Karpas-422 (cell line): Measurements from ENCODE around the gene ABCG1. TPM values are rescaled to one million over a fixed set of nuclear protein-coding genes. Genes with fewer than 3 reads are reported as not detected.
A peak's percentile ranks its signal among the peaks of the same experiment; 100 is the strongest.

Experiments used
- DNase-seq: peaks from one replicate; pipeline ENCODE4 v3.0.0-alpha.2; 2015
- H2AFZ ChIP-seq: fragments of 200-600 bp; sonication (generic); 2 replicates; pipeline ENCODE4 v1.6.1; 2014; ENCODE audit warnings: antibody characterized with exemption, low read length, mixed read lengths
- H3K27ac ChIP-seq: fragments of 200-600 bp; sonication (generic); 2 replicates; pipeline ENCODE4 v1.5.1; 2014; ENCODE audit warnings: mild to moderate bottlenecking, low read length, moderate library complexity
- H3K27me3 ChIP-seq: fragments of 200-600 bp; sonication (generic); 2 replicates; pipeline ENCODE4 v1.6.1; 2014; ENCODE audit warnings: low read length, mixed read lengths
- H3K36me3 ChIP-seq: fragments of 200-600 bp; sonication (generic); 2 replicates; pipeline ENCODE4 v1.6.1; 2014; ENCODE audit warnings: low read length, mixed read lengths; ENCODE audit not compliant: insufficient read depth
- H3K4me1 ChIP-seq: fragments of 200-600 bp; sonication (generic); 2 replicates; pipeline ENCODE4 v1.6.1; 2014; ENCODE audit warnings: mild to moderate bottlenecking, low read length, mixed read lengths
- H3K4me2 ChIP-seq: fragments of 200-600 bp; sonication (generic); 2 replicates; pipeline ENCODE4 v1.6.1; 2014; ENCODE audit warnings: low read length, low read depth, mild to moderate bottlenecking; ENCODE audit not compliant: poor library complexity, severe bottlenecking
- H3K4me3 ChIP-seq: fragments of 200-600 bp; sonication (generic); 2 replicates; pipeline ENCODE4 v1.5.1; 2014; ENCODE audit warnings: mild to moderate bottlenecking, antibody characterized with exemption, low read length, mixed read lengths
- H3K79me2 ChIP-seq: fragments of 200-600 bp; sonication (generic); 2 replicates; pipeline ENCODE4 v1.6.1; 2014; ENCODE audit warnings: mild to moderate bottlenecking, low read length, mixed read lengths
- H3K9ac ChIP-seq: fragments of 200-600 bp; sonication (generic); 2 replicates; pipeline ENCODE4 v1.6.0; 2014; ENCODE audit warnings: low read length
- H3K9me2 ChIP-seq: fragments of 200-600 bp; sonication (generic), shearing (Covaris generic); replicated peaks from 2 replicates; pipeline ENCODE4 v1.6.0; 2014; ENCODE audit warnings: mild to moderate bottlenecking, low read length, moderate library complexity; ENCODE audit not compliant: insufficient read depth
- H3K9me3 ChIP-seq: fragments of 300-700, 200-600 bp; sonication (generic); 2 replicates; pipeline ENCODE4 v1.6.1; 2014; ENCODE audit warnings: low read length, mixed read lengths
- H4K20me1 ChIP-seq: fragments of 200-600 bp; sonication (generic); 2 replicates; pipeline ENCODE4 v1.6.1; 2014; ENCODE audit warnings: mild to moderate bottlenecking, antibody characterized with exemption, low read length, low read depth; ENCODE audit not compliant: insufficient read depth
- total RNA-seq: library from RNA; depleted of rRNA; stranded (reverse); fragments of >200 nt; shearing (Covaris generic); gene quantifications from 2 replicates; pipeline ENCODE4 v1.2.3, GENCODE V29; 2014; ENCODE audit warnings: low replicate concordance

The ABCG1 gene
- total RNA-seq, 1 experiment from 2014 or later, result not detected

DNA sequence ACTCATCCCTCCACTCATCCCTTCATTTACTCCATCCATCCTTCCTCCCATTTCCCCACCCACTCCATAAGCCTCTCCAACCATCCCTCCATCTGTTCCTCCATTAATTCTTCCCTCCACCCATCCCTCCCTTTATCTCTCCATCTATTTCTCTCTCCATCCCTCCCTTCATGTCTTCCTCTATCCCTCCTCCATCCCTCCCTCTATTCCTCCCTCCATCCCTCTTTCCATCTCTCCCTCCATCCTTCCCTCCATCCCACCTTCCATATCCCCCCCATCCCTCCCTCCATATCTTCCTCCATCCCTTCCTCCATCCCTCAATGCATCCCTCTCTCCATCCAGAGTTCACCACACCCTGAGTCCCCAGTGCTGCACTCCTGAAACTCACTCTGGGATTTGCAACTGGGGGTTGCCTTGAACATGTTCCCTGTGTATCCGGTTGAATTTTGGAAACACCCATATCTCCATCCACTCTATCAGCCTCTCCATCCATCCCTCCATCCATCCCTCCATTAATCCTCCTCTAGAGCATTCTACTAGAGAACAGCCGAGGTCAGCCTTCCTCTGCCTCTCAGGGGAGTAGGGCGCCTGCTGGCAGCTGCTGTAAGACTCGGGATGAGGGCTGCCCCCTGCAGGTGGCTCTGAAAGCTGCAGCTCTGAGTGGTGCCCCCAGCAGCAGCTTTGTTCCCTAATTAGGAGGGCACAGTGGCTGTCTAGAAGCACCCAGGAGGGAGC is 39.4 kb downstream of the ABCG1 start:
- Histone ChIP-seq H3K4me1 (no peaks in the 10 kb centered on the region), H3K79me2 (no peaks in the 10 kb centered on the region), H3K27ac (no peak overlapping the region), H3K4me3 (no peak overlapping the region), H2AFZ (no peak overlapping the region), H3K9me2 (no peaks in the 10 kb centered on the region), H3K27me3 (no peaks in the 10 kb centered on the region), H3K9ac (no peak overlapping the region), H3K36me3 (no peaks in the 10 kb centered on the region), H3K9me3 (no peaks in the 10 kb centered on the region), H3K4me2 (no peak overlapping the region), H4K20me1 (no peaks in the 10 kb centered on the region)
- peak; percentile 90 for DNase-seq

GRCh38 chr21:42258885-42259407 is 40.0 kb downstream of the ABCG1 start:
- H3K4me3 ChIP-seq, result no peak overlapping the region
- H3K9me2 ChIP-seq, result no peaks in the 10 kb centered on the region
- no peaks in the 10 kb centered on the region for H3K79me2 ChIP-seq
- H3K27ac ChIP-seq, result no peak overlapping the region
- no peaks in the 10 kb centered on the region for H3K27me3 ChIP-seq
- no peaks in the 10 kb centered on the region for H3K4me1 ChIP-seq
- H2AFZ ChIP-seq, result no peak overlapping the region
- H4K20me1 ChIP-seq, result no peaks in the 10 kb centered on the region
- no peaks in the 10 kb centered on the region for H3K9me3 ChIP-seq
- no peak for DNase-seq
- no peaks in the 10 kb centered on the region for H3K36me3 ChIP-seq
- H3K9ac ChIP-seq, result no peak overlapping the region
- no peak overlapping the region for H3K4me2 ChIP-seq

DNA sequence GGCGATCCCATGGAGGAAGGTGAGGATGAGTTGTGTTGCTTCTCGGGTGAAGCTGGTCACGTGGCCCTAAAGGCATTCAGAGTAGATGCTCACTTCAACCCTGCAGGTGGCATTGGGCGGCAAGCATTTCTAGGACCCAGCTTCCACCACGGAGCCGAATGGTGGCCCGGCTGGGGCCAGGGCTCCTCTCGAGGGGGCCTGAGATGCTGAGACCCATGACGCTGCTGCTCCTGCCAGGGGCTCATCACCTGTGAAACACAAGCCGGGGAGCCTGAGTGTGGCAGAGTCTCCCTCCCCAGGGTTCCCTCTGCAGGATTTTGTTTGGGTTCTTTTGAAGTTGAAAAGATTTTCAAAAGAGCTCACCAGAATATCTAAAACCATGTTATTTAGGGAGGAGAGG is 41.2 kb downstream of the ABCG1 start:
- Histone ChIP-seq H4K20me1 (no peaks in the 10 kb centered on the region), H3K9ac (no peak overlapping the region), H3K27me3 (no peaks in the 10 kb centered on the region), H3K27ac (no peak overlapping the region), H3K79me2 (no peaks in the 10 kb centered on the region), H3K4me3 (no peak overlapping the region), H3K9me3 (no peaks in the 10 kb centered on the region), H2AFZ (no peak overlapping the region), H3K4me2 (no peak overlapping the region), H3K9me2 (no peaks in the 10 kb centered on the region), H3K4me1 (no peaks in the 10 kb centered on the region), H3K36me3 (no peaks in the 10 kb centered on the region)
- DNase-seq, result no peak

GRCh38 chr21:42261829-42262200 is 42.9 kb downstream of the ABCG1 start:
- H3K36me3 ChIP-seq, result no peaks in the 10 kb centered on the region
- no peak overlapping the region for H3K9ac ChIP-seq
- no peak overlapping the region for H3K4me3 ChIP-seq
- no peak overlapping the region for H3K27ac ChIP-seq
- H2AFZ ChIP-seq, result no peak overlapping the region
- H3K9me3 ChIP-seq, result no peaks in the 10 kb centered on the region
- DNase-seq, result no peak
- no peaks in the 10 kb centered on the region for H3K79me2 ChIP-seq
- no peaks in the 10 kb centered on the region for H4K20me1 ChIP-seq
- no peaks in the 10 kb centered on the region for H3K4me1 ChIP-seq
- no peaks in the 10 kb centered on the region for H3K27me3 ChIP-seq
- no peak overlapping the region for H3K4me2 ChIP-seq
- H3K9me2 ChIP-seq, result no peaks in the 10 kb centered on the region

DNA sequence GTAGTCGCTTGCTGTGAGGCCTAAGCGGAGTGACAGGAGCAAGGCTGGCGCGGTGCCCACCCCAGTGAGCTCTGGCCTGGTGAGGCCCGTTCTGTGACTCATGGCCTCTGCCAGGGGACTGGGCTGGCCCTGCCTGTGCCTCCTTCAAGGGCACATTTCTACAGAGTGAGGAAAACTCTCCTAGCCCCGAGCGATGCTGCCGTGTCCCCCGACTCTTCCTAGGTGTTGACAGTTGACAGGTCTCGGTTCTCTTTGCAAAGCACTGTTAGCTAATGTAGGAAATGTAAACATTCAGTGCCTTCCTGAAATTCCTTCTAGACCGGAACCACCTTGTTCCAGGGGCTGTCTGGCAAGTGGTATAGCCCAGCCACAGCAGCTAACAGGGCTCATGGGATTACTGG is 43.9 kb downstream of the ABCG1 start:
- no peak overlapping the region for H3K4me2 ChIP-seq
- no peaks in the 10 kb centered on the region for H3K79me2 ChIP-seq
- no peaks in the 10 kb centered on the region for H3K4me1 ChIP-seq
- H3K36me3 ChIP-seq, result no peaks in the 10 kb centered on the region
- H2AFZ ChIP-seq, result no peak overlapping the region
- H3K9ac ChIP-seq, result no peak overlapping the region
- H4K20me1 ChIP-seq, result no peaks in the 10 kb centered on the region
- no peaks in the 10 kb centered on the region for H3K9me2 ChIP-seq
- no peak overlapping the region for H3K4me3 ChIP-seq
- no peaks in the 10 kb centered on the region for H3K9me3 ChIP-seq
- H3K27ac ChIP-seq, result no peak overlapping the region
- DNase-seq, result no peak
- H3K27me3 ChIP-seq, result no peaks in the 10 kb centered on the region

- no peak overlapping the region for H2AFZ ChIP-seq
Observed at GRCh38 chr21:42263591-42264131, 44.7 kb downstream of the ABCG1 start.

DNA sequence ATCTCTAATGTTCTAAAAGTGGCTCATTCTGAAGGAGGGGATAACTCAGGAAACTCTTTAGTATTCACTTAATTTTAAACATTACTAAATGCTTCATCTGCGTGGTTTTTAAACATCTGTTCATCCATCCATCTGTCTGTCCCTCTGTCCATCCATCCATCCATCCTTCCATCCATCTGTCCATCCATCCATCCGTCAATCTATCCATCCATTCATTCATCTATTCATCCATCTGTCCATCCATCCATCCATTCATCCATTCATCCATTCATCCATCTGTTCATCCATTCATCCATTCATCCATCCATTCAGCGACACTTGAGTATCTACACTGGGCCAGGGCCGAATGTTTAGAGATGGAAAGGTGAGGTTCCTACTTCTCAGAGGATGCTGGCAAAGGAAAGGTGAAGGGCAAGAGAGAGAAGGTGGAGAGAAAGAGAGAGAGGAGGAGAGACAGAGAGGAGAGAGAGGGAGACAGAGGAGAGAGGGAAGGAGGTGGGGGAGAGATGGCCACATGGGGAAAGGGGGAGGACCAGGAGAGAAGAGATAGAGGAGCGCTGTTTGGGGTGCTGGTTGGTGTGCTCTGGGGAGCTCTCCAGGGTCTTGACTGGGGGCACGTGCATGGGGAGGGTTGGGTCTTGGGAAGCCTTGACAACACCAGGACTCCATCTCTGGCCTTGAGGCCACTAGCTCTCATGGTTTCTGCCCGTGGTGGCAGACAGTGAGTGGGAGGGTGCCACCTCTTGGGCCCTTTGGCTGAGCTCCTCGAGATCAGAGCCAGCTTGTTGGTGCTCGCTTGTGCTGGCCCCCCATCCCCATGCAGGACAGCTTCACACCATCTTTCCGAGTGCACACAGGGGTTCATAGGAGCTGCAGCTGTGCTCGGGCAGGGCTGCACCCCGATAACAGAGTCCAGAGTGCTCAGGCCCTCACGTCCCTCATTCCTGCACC is 45.6 kb downstream of the ABCG1 start:
- no peaks in the 10 kb centered on the region for H4K20me1 ChIP-seq
- H3K79me2 ChIP-seq, result no peaks in the 10 kb centered on the region
- no peak overlapping the region for H2AFZ ChIP-seq
- no peak for DNase-seq
- no peaks in the 10 kb centered on the region for H3K36me3 ChIP-seq
- H3K27me3 ChIP-seq, result no peaks in the 10 kb centered on the region
- no peak overlapping the region for H3K9ac ChIP-seq
- no peaks in the 10 kb centered on the region for H3K9me3 ChIP-seq
- no peak overlapping the region for H3K4me2 ChIP-seq
- H3K4me1 ChIP-seq, result no peaks in the 10 kb centered on the region
- no peak overlapping the region for H3K4me3 ChIP-seq
- H3K9me2 ChIP-seq, result no peaks in the 10 kb centered on the region
- H3K27ac ChIP-seq, result no peak overlapping the region

More at GRCh38 chr21:42263591-42264131, 44.7 kb downstream of the ABCG1 start:
- H3K4me3 ChIP-seq, result no peak overlapping the region
- H3K79me2 ChIP-seq, result no peaks in the 10 kb centered on the region
- no peak overlapping the region for H3K27ac ChIP-seq
- H3K36me3 ChIP-seq, result no peaks in the 10 kb centered on the region
- H3K27me3 ChIP-seq, result no peaks in the 10 kb centered on the region
- no peaks in the 10 kb centered on the region for H3K9me3 ChIP-seq
- no peaks in the 10 kb centered on the region for H3K4me1 ChIP-seq
- no peak overlapping the region for H3K4me2 ChIP-seq
- H3K9ac ChIP-seq, result no peak overlapping the region
- H4K20me1 ChIP-seq, result no peaks in the 10 kb centered on the region
- no peaks in the 10 kb centered on the region for H3K9me2 ChIP-seq
- DNase-seq, result no peak

- H3K4me3 ChIP-seq, result no peak overlapping the region
- no peaks in the 10 kb centered on the region for H3K79me2 ChIP-seq
- H3K27ac ChIP-seq, result no peak overlapping the region
- no peak overlapping the region for H2AFZ ChIP-seq
- no peaks in the 10 kb centered on the region for H3K9me2 ChIP-seq
- no peak for DNase-seq
- no peaks in the 10 kb centered on the region for H3K9me3 ChIP-seq
- H3K27me3 ChIP-seq, result no peaks in the 10 kb centered on the region
- no peaks in the 10 kb centered on the region for H4K20me1 ChIP-seq
- H3K4me2 ChIP-seq, result no peak overlapping the region
- H3K36me3 ChIP-seq, result no peaks in the 10 kb centered on the region
- H3K4me1 ChIP-seq, result no peaks in the 10 kb centered on the region
- H3K9ac ChIP-seq, result no peak overlapping the region
Observed at GRCh38 chr21:42265231-42265812, 46.4 kb downstream of the ABCG1 start.
